Fibroblast of pulmonary artery (primary cell): ENCODE data around the gene PHKG2.

Experiments used
- DNase-seq: peaks from one replicate; pipeline ENCODE4 v3.0.0-alpha.2; 2010; ENCODE audit warnings: low read depth
- H3K4me3 ChIP-seq: replicated peaks from 2 replicates; pipeline ENCODE4 v1.5.1; 2011; ENCODE audit warnings: low read depth, mild to moderate bottlenecking, control low read depth, low read length, moderate library complexity
- CTCF ChIP-seq: IDR thresholded peaks from 2 replicates; pipeline ENCODE4 v1.5.1; 2011; ENCODE audit warnings: mild to moderate bottlenecking, control low read depth, low read length, inconsistent platforms; ENCODE audit errors: missing control alignments

The PHKG2 gene

GRCh38 chr16:30756781-30757100, 8.5 kb downstream of the PHKG2 start:
- TF ChIP-seq CTCF, result no peak
- no peak overlapping the region for H3K4me3 ChIP-seq
- no peak for DNase-seq

- TF ChIP-seq CTCF, result no peak
- no peak for DNase-seq
- no peak overlapping the region for H3K4me3 ChIP-seq
Observed at GRCh38 chr16:30757316-30757715, 9.1 kb downstream of the PHKG2 start.

- H3K4me3 ChIP-seq, result no peak overlapping the region
- no peak for DNase-seq
- no peak for TF ChIP-seq CTCF
Observed at GRCh38 chr16:30758988-30759491, 10.8 kb downstream of the PHKG2 start.

- H3K4me3 ChIP-seq, result no peak overlapping the region
- DNase-seq, result no peak
- TF ChIP-seq CTCF, result no peak
Observed at GRCh38 chr16:30760001-30760559, 11.9 kb downstream of the PHKG2 start.

GRCh38 chr16:30760577-30761426, 12.6 kb downstream of the PHKG2 start:
- DNase-seq, result no peak
- TF ChIP-seq CTCF, result no peak
- H3K4me3 ChIP-seq, result peak overlapping the region; percentile 97

GRCh38 chr16:30761427-30761927, 13.3 kb downstream of the PHKG2 start:
- DNase-seq, result no peak
- no peak for TF ChIP-seq CTCF
- H3K4me3 ChIP-seq, result peak overlapping the region; percentile 97
